Measurements from ENCODE around the gene SYT13.

Gene SYT13

DNA sequence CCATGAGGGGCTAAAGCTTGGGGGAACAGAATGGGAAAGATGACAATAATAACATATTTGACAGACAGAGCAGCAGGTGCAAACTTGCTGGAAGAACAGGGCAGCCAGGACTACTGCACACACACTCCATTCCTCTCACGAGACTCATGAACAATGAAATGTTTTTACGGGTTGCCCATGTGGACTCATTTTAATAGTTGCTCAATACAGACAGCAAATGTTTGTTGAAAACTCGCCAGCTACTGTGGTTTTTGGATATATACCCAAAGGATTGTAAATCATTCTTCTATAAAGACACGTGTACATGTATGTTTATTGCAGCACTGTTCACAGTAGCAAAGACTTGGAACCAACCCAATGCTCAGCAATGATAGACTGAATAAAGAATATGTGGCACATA lies 10.3 kb downstream of the SYT13 start:
- TF ChIP-seq ZFX (IDR thresholded peaks at IDR 0.05) = no peak
- TF ChIP-seq CTCF (conservative IDR thresholded peaks at IDR 0.05) = no peak
- no peak overlapping the region for H3K27ac ChIP-seq

GRCh38 chr11:45274206-45274605 lies 11.9 kb downstream of the SYT13 start:
- TF ChIP-seq ZFX (IDR thresholded peaks at IDR 0.05) (no peak), CTCF (conservative IDR thresholded peaks at IDR 0.05) (no peak)

GRCh38 chr11:45273509-45273908 lies 12.6 kb downstream of the SYT13 start:
- no peak for TF ChIP-seq CTCF (conservative IDR thresholded peaks at IDR 0.05)
- no peak for TF ChIP-seq ZFX (IDR thresholded peaks at IDR 0.05)
- no peak overlapping the region for H3K27ac ChIP-seq

More at GRCh38 chr11:45274206-45274605, 11.9 kb downstream of the SYT13 start:
- no peak overlapping the region for H3K27ac ChIP-seq

DNA sequence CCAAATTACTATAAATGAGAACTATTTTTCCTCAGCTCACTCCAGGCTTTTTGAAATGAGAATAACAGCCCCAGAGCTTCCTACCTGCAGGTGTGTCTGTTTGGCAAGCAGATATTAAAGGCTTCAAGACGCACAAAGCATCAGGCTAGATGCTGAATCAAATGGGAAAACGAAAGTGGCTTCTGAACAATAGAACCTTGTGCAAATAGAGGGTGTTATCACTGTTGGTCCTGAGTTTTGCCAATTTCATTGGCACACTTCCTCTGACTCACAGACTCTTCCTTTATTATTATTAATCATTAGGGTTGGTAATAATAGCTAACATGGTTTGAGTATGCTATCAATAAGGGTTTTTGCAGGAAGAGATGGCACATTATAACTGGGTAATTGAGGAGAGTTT lies 13.4 kb downstream of the SYT13 start:
- H3K27ac ChIP-seq = no peak overlapping the region
- TF ChIP-seq CTCF (conservative IDR thresholded peaks at IDR 0.05) = no peak
- no peak for TF ChIP-seq ZFX (IDR thresholded peaks at IDR 0.05)

GRCh38 chr11:45270946-45271716 lies 15.0 kb downstream of the SYT13 start:
- no peak overlapping the region for H3K27ac ChIP-seq
- TF ChIP-seq CTCF (conservative IDR thresholded peaks at IDR 0.05) (no peak), ZFX (IDR thresholded peaks at IDR 0.05) (no peak)

DNA sequence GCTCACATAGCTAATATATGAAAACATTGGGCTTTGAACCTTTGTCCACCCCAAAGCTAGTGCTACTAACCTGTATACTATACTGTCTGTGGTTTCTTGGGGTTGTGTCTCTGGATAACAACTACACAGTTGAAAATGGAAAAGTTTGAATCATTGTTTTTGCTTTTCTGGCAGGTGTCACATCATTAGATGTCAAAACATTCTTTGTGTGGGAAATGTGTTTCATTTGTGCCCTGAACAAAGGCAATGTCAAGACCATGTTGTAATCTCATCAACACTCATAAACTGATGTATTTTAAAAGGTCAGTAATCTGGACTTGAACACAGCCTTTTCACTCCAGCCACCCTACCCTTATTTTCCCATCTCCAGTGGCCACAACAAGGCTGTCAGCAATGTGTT lies 16.5 kb downstream of the SYT13 start:
- TF ChIP-seq ZFX (IDR thresholded peaks at IDR 0.05) (no peak), CTCF (conservative IDR thresholded peaks at IDR 0.05) (no peak)
- H3K27ac ChIP-seq = no peak overlapping the region

DNA sequence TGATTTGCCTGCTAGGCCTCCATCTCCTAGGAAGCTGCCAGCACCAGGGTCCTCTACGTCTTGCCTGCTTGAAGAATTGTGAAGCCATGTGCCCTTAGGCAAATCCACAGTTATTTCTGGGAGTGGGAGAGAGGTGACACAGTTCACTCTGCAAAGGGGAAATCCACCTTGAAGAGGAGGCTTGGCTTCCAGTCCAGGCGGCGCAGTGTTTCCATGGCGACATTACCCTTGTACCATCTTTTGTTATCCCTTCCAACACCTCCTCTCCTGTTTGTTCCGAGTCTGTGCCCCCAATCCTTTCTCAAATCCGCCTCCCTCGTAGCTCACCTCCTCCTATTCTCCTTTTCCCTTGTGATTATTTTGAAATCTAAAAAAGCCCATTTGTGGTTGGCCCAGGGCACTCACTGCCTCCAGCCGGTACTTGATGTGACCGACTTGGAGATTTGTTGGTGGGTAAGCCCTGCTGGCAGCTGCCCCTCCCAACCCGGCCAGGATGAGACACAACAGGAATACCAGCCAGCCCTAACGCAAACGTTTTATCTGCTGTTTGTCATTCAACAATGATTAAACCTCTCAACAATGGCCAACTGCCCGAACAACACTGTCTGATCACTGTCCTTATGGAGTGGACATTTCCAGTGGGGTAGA lies 18.4 kb downstream of the SYT13 start:
- TF ChIP-seq CTCF (conservative IDR thresholded peaks at IDR 0.05) (no peak), ZFX (IDR thresholded peaks at IDR 0.05) (no peak)
- H3K27ac ChIP-seq = no peak overlapping the region
